Adrenal gland (tissue), 5 donors: ENCODE measurements around the gene ADGRF4.

Source experiments
- POLR2A ChIP-seq, 2 donors: fragments of 450-650 bp; IDR thresholded peaks; one replicate each; pipeline ENCODE4 v1.6.1; 2017; ENCODE audit warnings: antibody characterized with exemption in 2 of 2, mild to moderate bottlenecking in 2 of 2, moderate library complexity in 1 of 2
- TF ChIP-seq, protein P1 (sequence below), 6 experiments: fragments of 450-650 bp in 4 of 6; fragments of 200-600 bp in 2 of 6; sonication (generic) in 1 of 6; IDR thresholded peaks; 1 replicate in 5 of 6; 2 replicates in 1 of 6; pipeline versions ENCODE4 v1.5.1 to v1.8.0; 2016 to 2021; ENCODE audit warnings: antibody characterized with exemption in 6 of 6, mild to moderate bottlenecking in 2 of 6, moderate library complexity in 1 of 6
- donor health status: DM: no; HTN: no; CAD: no.

DNA sequence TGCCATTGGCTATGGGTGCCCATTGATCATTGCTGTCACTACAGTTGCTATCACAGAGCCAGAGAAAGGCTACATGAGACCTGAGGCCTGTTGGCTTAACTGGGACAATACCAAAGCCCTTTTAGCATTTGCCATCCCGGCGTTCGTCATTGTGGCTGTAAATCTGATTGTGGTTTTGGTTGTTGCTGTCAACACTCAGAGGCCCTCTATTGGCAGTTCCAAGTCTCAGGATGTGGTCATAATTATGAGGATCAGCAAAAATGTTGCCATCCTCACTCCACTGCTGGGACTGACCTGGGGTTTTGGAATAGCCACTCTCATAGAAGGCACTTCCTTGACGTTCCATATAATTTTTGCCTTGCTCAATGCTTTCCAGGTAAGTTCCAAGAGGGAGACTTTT, 16.4 kb downstream of the ADGRF4 start:
- TF ChIP-seq, protein P1, sequence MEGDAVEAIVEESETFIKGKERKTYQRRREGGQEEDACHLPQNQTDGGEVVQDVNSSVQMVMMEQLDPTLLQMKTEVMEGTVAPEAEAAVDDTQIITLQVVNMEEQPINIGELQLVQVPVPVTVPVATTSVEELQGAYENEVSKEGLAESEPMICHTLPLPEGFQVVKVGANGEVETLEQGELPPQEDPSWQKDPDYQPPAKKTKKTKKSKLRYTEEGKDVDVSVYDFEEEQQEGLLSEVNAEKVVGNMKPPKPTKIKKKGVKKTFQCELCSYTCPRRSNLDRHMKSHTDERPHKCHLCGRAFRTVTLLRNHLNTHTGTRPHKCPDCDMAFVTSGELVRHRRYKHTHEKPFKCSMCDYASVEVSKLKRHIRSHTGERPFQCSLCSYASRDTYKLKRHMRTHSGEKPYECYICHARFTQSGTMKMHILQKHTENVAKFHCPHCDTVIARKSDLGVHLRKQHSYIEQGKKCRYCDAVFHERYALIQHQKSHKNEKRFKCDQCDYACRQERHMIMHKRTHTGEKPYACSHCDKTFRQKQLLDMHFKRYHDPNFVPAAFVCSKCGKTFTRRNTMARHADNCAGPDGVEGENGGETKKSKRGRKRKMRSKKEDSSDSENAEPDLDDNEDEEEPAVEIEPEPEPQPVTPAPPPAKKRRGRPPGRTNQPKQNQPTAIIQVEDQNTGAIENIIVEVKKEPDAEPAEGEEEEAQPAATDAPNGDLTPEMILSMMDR (IDR thresholded peaks at IDR 0.05) = no peak
- no peak for TF ChIP-seq POLR2A (IDR thresholded peaks at IDR 0.05)
